KMS-11 (cell line): ENCODE results near the gene SPTBN1.

Experiments
- H2AFZ ChIP-seq: fragments of 200-600 bp; sonication (generic); 2 replicates; pipeline ENCODE4 v1.6.1; 2016; ENCODE audit warnings: antibody characterized with exemption, mixed run types, low read depth
- H3K27ac ChIP-seq: fragments of 200-600 bp; sonication (generic); 2 replicates; pipeline ENCODE4 v1.6.1; 2016; ENCODE audit warnings: mild to moderate bottlenecking, mixed run types
- H3K27me3 ChIP-seq: fragments of 200-600 bp; sonication (generic); 2 replicates; pipeline ENCODE4 v1.6.1; 2017; ENCODE audit warnings: mild to moderate bottlenecking, low read depth, mixed run types, moderate library complexity; ENCODE audit not compliant: insufficient read depth
- H3K36me3 ChIP-seq: fragments of 200-600 bp; sonication (generic); 2 replicates; pipeline ENCODE4 v1.6.1; 2017; ENCODE audit warnings: mild to moderate bottlenecking, mixed run types; ENCODE audit not compliant: insufficient read depth
- H3K4me1 ChIP-seq: fragments of 200-600 bp; sonication (generic); 2 replicates; pipeline ENCODE4 v1.6.1; 2016; ENCODE audit warnings: mild to moderate bottlenecking, low read depth, mixed run types; ENCODE audit not compliant: poor library complexity, severe bottlenecking
- H3K4me2 ChIP-seq: fragments of 200-600 bp; sonication (generic); 2 replicates; pipeline ENCODE4 v1.7.0; 2016; ENCODE audit warnings: mild to moderate bottlenecking, mixed run types
- H3K4me3 ChIP-seq: fragments of 200-600 bp; sonication (generic); IDR thresholded peaks from 2 replicates; pipeline ENCODE4 v1.6.1; 2017; ENCODE audit warnings: low read depth, low read length, mixed read lengths; ENCODE audit not compliant: insufficient read depth
- H3K79me2 ChIP-seq: fragments of 200-600 bp; sonication (generic); 2 replicates; pipeline ENCODE4 v1.6.1; 2016; ENCODE audit warnings: low read depth, mixed run types; ENCODE audit not compliant: insufficient read depth
- H3K9ac ChIP-seq: fragments of 200-600 bp; sonication (generic); 2 replicates; pipeline ENCODE4 v1.6.1; 2016; ENCODE audit warnings: mild to moderate bottlenecking, mixed run types
- H4K20me1 ChIP-seq: fragments of 200-600 bp; sonication (generic); 2 replicates; pipeline ENCODE4 v1.6.1; 2016; ENCODE audit warnings: mild to moderate bottlenecking, mixed run types; ENCODE audit not compliant: insufficient read depth
- TF ChIP-seq, protein P1 (sequence below): fragments of 200-600 bp; sonication (generic); conservative IDR thresholded peaks from 2 replicates; pipeline ENCODE4 v1.6.1; 2017; ENCODE audit warnings: low read depth, mild to moderate bottlenecking, antibody characterized with exemption, low read length, moderate library complexity, mixed read lengths

The SPTBN1 gene

DNA sequence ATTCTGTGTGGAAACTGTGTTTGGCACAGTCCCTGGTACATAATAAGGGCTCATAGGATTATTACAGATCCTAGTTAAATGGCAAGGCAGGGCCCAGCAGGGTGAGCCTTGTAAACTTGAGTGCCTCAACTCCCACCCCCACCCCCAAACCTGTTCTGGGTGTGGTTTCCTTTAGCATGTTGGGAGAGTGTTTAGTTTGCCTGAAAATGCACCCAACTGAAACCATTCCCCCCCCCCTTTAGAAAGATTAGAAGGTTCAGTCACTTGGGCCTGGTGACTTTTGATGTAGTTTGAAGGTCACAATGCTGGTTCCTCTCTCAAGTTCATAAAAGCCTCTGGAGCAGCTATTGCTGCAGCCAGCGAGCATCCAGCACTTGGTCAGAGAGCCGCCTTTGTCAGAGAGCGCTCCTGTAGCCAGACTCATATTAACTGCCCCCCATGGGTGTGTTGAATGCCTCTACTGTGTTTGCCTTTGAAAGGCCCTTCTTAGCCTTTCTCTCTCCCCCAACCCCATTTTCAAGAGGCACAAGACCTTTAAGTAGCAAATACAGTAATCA is 113.7 kb downstream of the SPTBN1 start:
- H3K4me1 ChIP-seq = peaks cover 100% of the 10 kb centered on the region
- H3K4me3 ChIP-seq = peak overlapping the region; percentile 2
- no peak overlapping the region for H2AFZ ChIP-seq
- H3K4me2 ChIP-seq = peak overlapping the region; percentile 86
- H3K27me3 ChIP-seq = no peaks in the 10 kb centered on the region
- no peaks in the 10 kb centered on the region for H4K20me1 ChIP-seq
- TF ChIP-seq, protein P1, sequence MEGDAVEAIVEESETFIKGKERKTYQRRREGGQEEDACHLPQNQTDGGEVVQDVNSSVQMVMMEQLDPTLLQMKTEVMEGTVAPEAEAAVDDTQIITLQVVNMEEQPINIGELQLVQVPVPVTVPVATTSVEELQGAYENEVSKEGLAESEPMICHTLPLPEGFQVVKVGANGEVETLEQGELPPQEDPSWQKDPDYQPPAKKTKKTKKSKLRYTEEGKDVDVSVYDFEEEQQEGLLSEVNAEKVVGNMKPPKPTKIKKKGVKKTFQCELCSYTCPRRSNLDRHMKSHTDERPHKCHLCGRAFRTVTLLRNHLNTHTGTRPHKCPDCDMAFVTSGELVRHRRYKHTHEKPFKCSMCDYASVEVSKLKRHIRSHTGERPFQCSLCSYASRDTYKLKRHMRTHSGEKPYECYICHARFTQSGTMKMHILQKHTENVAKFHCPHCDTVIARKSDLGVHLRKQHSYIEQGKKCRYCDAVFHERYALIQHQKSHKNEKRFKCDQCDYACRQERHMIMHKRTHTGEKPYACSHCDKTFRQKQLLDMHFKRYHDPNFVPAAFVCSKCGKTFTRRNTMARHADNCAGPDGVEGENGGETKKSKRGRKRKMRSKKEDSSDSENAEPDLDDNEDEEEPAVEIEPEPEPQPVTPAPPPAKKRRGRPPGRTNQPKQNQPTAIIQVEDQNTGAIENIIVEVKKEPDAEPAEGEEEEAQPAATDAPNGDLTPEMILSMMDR = no peak
- peak overlapping the region; percentile 93 for H3K27ac ChIP-seq
- H3K36me3 ChIP-seq = no peaks in the 10 kb centered on the region; the same call in 1 of the 2 replicates
- peaks cover 95% of the 10 kb centered on the region for H3K79me2 ChIP-seq
- peak overlapping the region; percentile 64 for H3K9ac ChIP-seq

DNA sequence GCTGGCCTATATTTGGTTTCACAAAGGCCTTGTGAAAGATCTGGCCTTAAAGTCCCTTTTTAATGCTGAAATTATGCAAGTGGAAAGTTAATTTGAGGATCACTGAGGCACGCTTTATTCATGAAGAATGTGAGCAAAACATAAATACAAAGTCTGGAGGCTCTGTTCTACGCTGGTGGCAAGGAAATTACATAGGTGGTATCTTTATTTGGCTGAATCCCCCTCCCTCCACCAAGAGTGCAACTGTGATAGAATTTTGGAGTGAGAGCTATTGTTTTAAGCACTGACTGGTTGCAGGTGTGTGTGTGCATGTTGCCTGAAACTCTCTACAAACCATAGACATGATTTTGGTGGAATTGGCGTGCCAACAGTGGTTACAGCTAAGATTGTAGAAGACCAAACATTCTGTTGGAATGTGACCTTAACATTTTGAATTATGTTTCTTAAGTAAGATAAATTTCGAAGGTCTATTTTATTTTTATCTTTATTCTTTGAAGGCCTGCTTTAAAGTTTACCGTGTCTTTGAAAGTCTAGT is 114.3 kb downstream of the SPTBN1 start:
- TF ChIP-seq, protein P1 = no peak
- peak overlapping the region; percentile 64 for H3K9ac ChIP-seq
- H3K4me2 ChIP-seq = peak overlapping the region; percentile 86
- H3K4me3 ChIP-seq = peak overlapping the region; percentile 30
- no peaks in the 10 kb centered on the region for H4K20me1 ChIP-seq
- no peaks in the 10 kb centered on the region for H3K27me3 ChIP-seq
- no peaks in the 10 kb centered on the region for H3K36me3 ChIP-seq
- peaks cover 95% of the 10 kb centered on the region for H3K79me2 ChIP-seq
- no peak overlapping the region for H2AFZ ChIP-seq
- peaks cover 100% of the 10 kb centered on the region for H3K4me1 ChIP-seq
- peak overlapping the region; percentile 93 for H3K27ac ChIP-seq

DNA sequence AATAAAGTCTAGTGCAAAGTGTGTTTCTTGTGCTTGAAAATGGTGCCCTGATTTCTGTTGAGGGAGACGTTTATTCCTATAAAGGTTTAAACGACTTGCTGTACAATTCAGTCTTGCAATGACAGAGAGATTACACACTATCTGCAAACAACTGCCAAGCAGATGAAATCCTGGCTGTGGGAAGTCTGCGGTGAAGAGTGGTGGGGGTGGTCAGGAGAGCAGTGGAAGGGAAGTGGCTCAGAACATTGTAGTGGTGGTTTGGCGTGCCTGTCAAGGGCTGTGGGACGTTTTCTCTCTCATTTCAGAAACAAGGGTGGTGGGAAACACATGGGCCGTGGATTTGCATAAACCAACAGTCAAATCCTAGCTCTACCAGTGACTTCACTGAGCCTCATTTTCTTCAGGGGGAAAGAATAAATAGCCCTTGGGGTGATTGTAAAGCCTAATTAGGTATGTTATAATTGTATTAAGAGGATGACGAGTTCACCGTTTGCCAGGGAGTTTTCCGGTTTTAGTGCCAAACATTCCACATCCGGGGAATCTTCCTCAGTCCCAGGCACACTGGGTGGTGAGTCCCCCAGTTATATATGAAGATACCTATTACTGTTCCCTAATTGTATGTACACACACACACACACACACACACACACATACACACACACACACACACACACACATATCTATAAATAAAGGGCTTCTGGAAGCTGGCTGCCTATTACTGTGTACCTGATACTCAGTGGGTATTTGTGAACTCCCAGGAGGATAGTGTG is 115.0 kb downstream of the SPTBN1 start:
- Histone ChIP-seq H4K20me1 (no peaks in the 10 kb centered on the region), H2AFZ (no peak overlapping the region), H3K27ac (peak overlapping the region; percentile 93), H3K27me3 (no peaks in the 10 kb centered on the region), H3K79me2 (peaks cover 95% of the 10 kb centered on the region), H3K4me3 (peak overlapping the region; percentile 30), H3K36me3 (no peaks in the 10 kb centered on the region), H3K4me2 (peak overlapping the region; percentile 86), H3K4me1 (peaks cover 100% of the 10 kb centered on the region), H3K9ac (peak overlapping the region; percentile 64; the same call in 1 of the 2 replicates)
- TF ChIP-seq, protein P1 = no peak

DNA sequence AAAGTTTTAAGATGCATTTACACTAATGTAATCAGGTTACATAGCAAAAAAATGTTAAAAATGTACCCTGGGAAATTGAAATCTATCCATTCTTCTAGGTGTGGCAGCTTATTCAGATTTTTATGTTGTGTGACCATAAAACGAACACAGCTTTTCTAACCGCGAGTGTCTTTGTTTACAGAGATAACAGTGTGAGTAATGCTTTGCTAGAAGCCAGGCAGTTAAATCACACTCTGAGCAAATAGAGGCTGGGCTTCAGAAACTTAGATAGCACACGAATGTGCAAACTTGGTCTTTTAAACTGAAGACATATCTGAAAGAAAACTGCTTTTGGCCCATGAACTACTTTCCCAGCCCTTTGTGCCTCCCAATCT is 116.1 kb downstream of the SPTBN1 start:
- peak overlapping the region; percentile 93 for H3K27ac ChIP-seq
- peak overlapping the region; percentile 64; the same call in 1 of the 2 replicates for H3K9ac ChIP-seq
- H4K20me1 ChIP-seq = peaks cover 4% of the 10 kb centered on the region; the same call in 1 of the 2 replicates
- H3K4me2 ChIP-seq = peak overlapping the region; percentile 86
- TF ChIP-seq, protein P1 = no peak
- peaks cover 100% of the 10 kb centered on the region for H3K4me1 ChIP-seq
- H2AFZ ChIP-seq = no peak overlapping the region
- H3K79me2 ChIP-seq = peaks cover 95% of the 10 kb centered on the region
- no peaks in the 10 kb centered on the region for H3K36me3 ChIP-seq
- no peaks in the 10 kb centered on the region for H3K27me3 ChIP-seq
- no peak overlapping the region for H3K4me3 ChIP-seq
